Skeletal muscle tissue (tissue), 4 donors: ENCODE results near the gene PICALM. TPM values are rescaled to one million over a fixed set of nuclear protein-coding genes. Genes with fewer than 3 reads are reported as not detected.

ENCODE experiments used
- H3K27ac ChIP-seq: one replicate; pipeline ENCODE4 v1.7.0; 2013; ENCODE audit warnings: mild to moderate bottlenecking, low read depth, low read length, inconsistent platforms
- H3K27me3 ChIP-seq, 3 donors: one replicate each; pipeline ENCODE4 v1.7.0; 2013; ENCODE audit warnings: low read length in 3 of 3; ENCODE audit not compliant: control insufficient read depth in 3 of 3, insufficient read depth in 3 of 3
- H3K36me3 ChIP-seq, 3 donors: one replicate each; pipeline ENCODE4 v1.7.0; 2013; ENCODE audit warnings: low read length in 3 of 3; ENCODE audit not compliant: control insufficient read depth in 3 of 3, insufficient read depth in 3 of 3
- H3K4me1 ChIP-seq, 3 donors: one replicate each; pipeline ENCODE4 v1.7.0; 2013; ENCODE audit warnings: low read length in 3 of 3, mild to moderate bottlenecking in 3 of 3; ENCODE audit not compliant: control insufficient read depth in 3 of 3, insufficient read depth in 3 of 3
- H3K4me3 ChIP-seq, 3 donors: one replicate each; pipeline ENCODE4 v1.7.0; 2013; ENCODE audit warnings: low read length in 3 of 3
- H3K9ac ChIP-seq, 3 donors: one replicate each; pipeline ENCODE4 v1.7.0; 2013; ENCODE audit warnings: low read length in 3 of 3, mild to moderate bottlenecking in 3 of 3, moderate library complexity in 2 of 3, low read depth in 1 of 3
- H3K9me3 ChIP-seq, 3 donors: one replicate each; pipeline ENCODE4 v1.7.0; 2013; ENCODE audit warnings: low read length in 3 of 3; ENCODE audit not compliant: control insufficient read depth in 3 of 3
- total RNA-seq: library from RNA; depleted of rRNA; stranded (reverse); fragments of >200 nt; gene quantifications from one replicate; pipeline ENCODE4 v1.2.3, GENCODE V29; 2014
- donor health status: Osteomylitis.

PICALM gene
- total RNA-seq, 1 donor from 2014 or later, result 707 TPM

GRCh38 chr11:85951049-85951405 is 117.9 kb downstream of the PICALM start:
- peaks cover 8 to 14% (median 8%) of the 10 kb centered on the region in 3 donors for H3K4me1 ChIP-seq
- peaks cover 0 to 3% (median 2%) of the 10 kb centered on the region in 3 donors for H3K36me3 ChIP-seq
- no peak overlapping the region for H3K27ac ChIP-seq
- H3K4me3 ChIP-seq, result no peak overlapping the region
- H3K27me3 ChIP-seq, result no peaks in the 10 kb centered on the region
- H3K9me3 ChIP-seq, result no peaks in the 10 kb centered on the region
- H3K9ac ChIP-seq, result no peak overlapping the region

- no peaks in the 10 kb centered on the region for H3K27me3 ChIP-seq
- H3K9ac ChIP-seq, result no peak overlapping the region
- H3K4me3 ChIP-seq, result no peak overlapping the region
- no peaks in the 10 kb centered on the region for H3K9me3 ChIP-seq
- peaks cover 0 to under 1% (median 0%) of the 10 kb centered on the region in 3 donors for H3K36me3 ChIP-seq
- peaks cover 8 to 14% (median 8%) of the 10 kb centered on the region in 3 donors for H3K4me1 ChIP-seq
- no peak overlapping the region for H3K27ac ChIP-seq
Observed at GRCh38 chr11:85950317-85951048, 118.4 kb downstream of the PICALM start.

GRCh38 chr11:85949798-85950197 is 119.1 kb downstream of the PICALM start:
- H3K36me3 ChIP-seq, result no peaks in the 10 kb centered on the region
- H3K4me3 ChIP-seq, result no peak overlapping the region
- H3K9me3 ChIP-seq, result no peaks in the 10 kb centered on the region
- peaks cover 8 to 14% (median 8%) of the 10 kb centered on the region in 3 donors for H3K4me1 ChIP-seq
- no peak overlapping the region for H3K9ac ChIP-seq
- H3K27ac ChIP-seq, result no peak overlapping the region
- H3K27me3 ChIP-seq, result no peaks in the 10 kb centered on the region

GRCh38 chr11:85948884-85949283 is 120.0 kb downstream of the PICALM start:
- no peak overlapping the region for H3K4me3 ChIP-seq
- H3K9ac ChIP-seq, result no peak overlapping the region
- no peaks in the 10 kb centered on the region for H3K36me3 ChIP-seq
- H3K27me3 ChIP-seq, result no peaks in the 10 kb centered on the region
- H3K27ac ChIP-seq, result no peak overlapping the region
- no peaks in the 10 kb centered on the region for H3K9me3 ChIP-seq
- H3K4me1 ChIP-seq, result peaks cover 5 to 9% (median 8%) of the 10 kb centered on the region in 3 donors

- peaks cover 5 to 9% (median 8%) of the 10 kb centered on the region in 3 donors for H3K4me1 ChIP-seq
- H3K4me3 ChIP-seq, result peak overlapping the region in 2 of 3 donors; percentile 11 to 17
- peak overlapping the region; percentile 51 for H3K27ac ChIP-seq
- H3K36me3 ChIP-seq, result no peaks in the 10 kb centered on the region
- H3K27me3 ChIP-seq, result no peaks in the 10 kb centered on the region
- no peaks in the 10 kb centered on the region for H3K9me3 ChIP-seq
- no peak overlapping the region for H3K9ac ChIP-seq
Observed at GRCh38 chr11:85947431-85948272, 121.2 kb downstream of the PICALM start.

- Histone ChIP-seq H3K9ac (no peak overlapping the region), H3K27ac (no peak overlapping the region), H3K36me3 (no peaks in the 10 kb centered on the region), H3K9me3 (no peaks in the 10 kb centered on the region), H3K27me3 (no peaks in the 10 kb centered on the region), H3K4me3 (no peak overlapping the region), H3K4me1 (peaks cover 7 to 9% (median 8%) of the 10 kb centered on the region in 3 donors)
Observed at GRCh38 chr11:85946221-85946620, 122.7 kb downstream of the PICALM start.

- H3K27ac ChIP-seq, result no peak overlapping the region
Observed at GRCh38 chr11:85945788-85946187, 123.1 kb downstream of the PICALM start.

GRCh38 chr11:85945296-85945695 is 123.6 kb downstream of the PICALM start:
- H3K9me3 ChIP-seq, result no peaks in the 10 kb centered on the region
- peaks cover 7 to 9% (median 8%) of the 10 kb centered on the region in 3 donors for H3K4me1 ChIP-seq
- no peak overlapping the region for H3K9ac ChIP-seq
- no peaks in the 10 kb centered on the region for H3K36me3 ChIP-seq
- no peaks in the 10 kb centered on the region for H3K27me3 ChIP-seq
- no peak overlapping the region for H3K4me3 ChIP-seq
- H3K27ac ChIP-seq, result no peak overlapping the region

More at GRCh38 chr11:85945788-85946187, 123.1 kb downstream of the PICALM start:
- Histone ChIP-seq H3K9ac (no peak overlapping the region), H3K27me3 (no peaks in the 10 kb centered on the region), H3K9me3 (no peaks in the 10 kb centered on the region), H3K36me3 (no peaks in the 10 kb centered on the region), H3K4me1 (peaks cover 7 to 9% (median 8%) of the 10 kb centered on the region in 3 donors), H3K4me3 (no peak overlapping the region)

GRCh38 chr11:85941380-85941973 is 127.4 kb downstream of the PICALM start:
- peaks cover 0 to 3% (median 2%) of the 10 kb centered on the region in 3 donors for H3K4me1 ChIP-seq
- no peaks in the 10 kb centered on the region for H3K9me3 ChIP-seq
- H3K9ac ChIP-seq, result no peak overlapping the region
- H3K27ac ChIP-seq, result no peak overlapping the region
- H3K36me3 ChIP-seq, result no peaks in the 10 kb centered on the region
- no peak overlapping the region for H3K4me3 ChIP-seq
- H3K27me3 ChIP-seq, result no peaks in the 10 kb centered on the region
